PC-3 (cell line): ENCODE data around the gene GLB1L3. TPM values are rescaled to one million over a fixed set of nuclear protein-coding genes. Genes with fewer than 3 reads are reported as not detected.

Experiments
- ATAC-seq: fragments of 200-7000 bp; cut with Tn5 transposase; 2 replicates; pipeline ENCODE4 v1.9.1; 2020; ENCODE audit warnings: mild to moderate bottlenecking, moderate library complexity
- BruUV-seq: library from RNA; stranded (reverse); fragments of 400-500 nt; replicated peaks from 2 replicates; lab custom pipeline; 2021; lab: Mats Ljungman, UMichigan
- CTCF ChIA-PET: fragments of 300-600 bp; sonication (Branson Sonifier 250); formaldehyde crosslinking; loops from one replicate; lab custom pipeline; 2022; ENCODE audit warnings: antibody characterized with exemption; lab: Charles Lee
- POLR2A ChIA-PET: fragments of 300-600 bp; sonication (Branson Sonifier 250); formaldehyde crosslinking; loops from one replicate; lab custom pipeline; 2022; ENCODE audit warnings: antibody characterized with exemption; ENCODE audit not compliant: unreplicated experiment; lab: Charles Lee
- DNase-seq: peaks from one replicate; pipeline ENCODE4 v3.0.0-alpha.2; 2015
- H2AFZ ChIP-seq: fragments of 300-600 bp; sonication (generic); 2 replicates; pipeline ENCODE4 v1.6.0; 2016; ENCODE audit warnings: antibody characterized with exemption, low read length
- H3F3A ChIP-seq: fragments of 300-600 bp; sonication (generic); one replicate; pipeline ENCODE4 v1.6.0; 2017; ENCODE audit warnings: antibody characterized with exemption, low read length, control low read depth, mild to moderate bottlenecking; ENCODE audit not compliant: unreplicated experiment
- H3K27ac ChIP-seq: fragments of 300-600 bp; sonication (generic); 2 replicates; pipeline ENCODE4 v1.5.1; 2016; ENCODE audit warnings: mild to moderate bottlenecking, low read length
- H3K27me3 ChIP-seq: fragments of 300-600 bp; sonication (generic); 2 replicates; pipeline ENCODE4 v1.6.1; 2016; ENCODE audit warnings: low read length, mixed read lengths
- H3K36me3 ChIP-seq: fragments of 300-600 bp; sonication (generic); 2 replicates; pipeline ENCODE4 v1.6.1; 2016; ENCODE audit warnings: low read depth, mixed run types, low read length, mixed read lengths
- H3K4me1 ChIP-seq: fragments of 300-600 bp; sonication (generic); 2 replicates; pipeline ENCODE4 v1.5.1; 2016; ENCODE audit warnings: low read length; ENCODE audit not compliant: insufficient read depth
- H3K4me2 ChIP-seq: fragments of 300-600 bp; sonication (generic); 2 replicates; pipeline ENCODE4 v1.6.0; 2016; ENCODE audit warnings: low read length
- H3K4me3 ChIP-seq: fragments of 300-600 bp; sonication (generic); 2 replicates; pipeline ENCODE4 v1.5.1; 2016; ENCODE audit warnings: mild to moderate bottlenecking, low read length, mixed read lengths
- H3K79me2 ChIP-seq: fragments of 300-600 bp; sonication (generic); 2 replicates; pipeline ENCODE4 v1.6.1; 2017; ENCODE audit warnings: low read length, mixed read lengths
- H3K9ac ChIP-seq: fragments of 300-600 bp; sonication (generic); 2 replicates; pipeline ENCODE4 v1.6.0; 2016; ENCODE audit warnings: mild to moderate bottlenecking, low read length
- H3K9me2 ChIP-seq: fragments of 300-600 bp; sonication (generic); replicated peaks from 2 replicates; pipeline ENCODE4 v1.6.1; 2016; ENCODE audit warnings: mixed run types, low read length, mixed read lengths
- H3K9me3 ChIP-seq: fragments of 300-600 bp; sonication (generic); 2 replicates; pipeline ENCODE4 v1.6.1; 2016; ENCODE audit warnings: low read length, mixed read lengths
- H4K20me1 ChIP-seq: fragments of 300-600 bp; sonication (generic); 2 replicates; pipeline ENCODE4 v1.6.1; 2016; ENCODE audit warnings: low read length, mixed read lengths
- CTCF ChIP-seq: fragments of 300-600 bp; sonication (generic); conservative IDR thresholded peaks from 2 replicates; pipeline ENCODE4 v1.5.1; 2017; ENCODE audit warnings: antibody characterized with exemption, low read depth, mild to moderate bottlenecking, low read length
- EZH2 ChIP-seq: fragments of 300-600 bp; sonication (generic); IDR thresholded peaks from one replicate; pipeline ENCODE4 v1.6.1; 2017; ENCODE audit warnings: antibody characterized with exemption, mild to moderate bottlenecking, low read length; ENCODE audit not compliant: unreplicated experiment
- EZH2phosphoT487 ChIP-seq: fragments of 300-600 bp; sonication (generic); IDR thresholded peaks from 2 replicates; pipeline ENCODE4 v1.6.1; 2018; ENCODE audit warnings: mild to moderate bottlenecking, antibody characterized with exemption, low read length, borderline replicate concordance
- intact Hi-C: fragments of 100-400 bp; cut with micrococcal nuclease; formaldehyde crosslinking; loops from 2 replicates; pipeline ENCODE4 v1.9.0; 2023
- total RNA-seq: library from RNA; depleted of rRNA; stranded (reverse); fragments of >200 nt; gene quantifications from 2 replicates; pipeline ENCODE4 v1.2.3, GENCODE V29; 2014; rRNA removed

The GLB1L3 gene
- total RNA-seq, 1 experiment from 2014 or later, result not detected

GRCh38 chr11:134366254-134366653 is 90.1 kb downstream of the GLB1L3 start:
- Histone ChIP-seq H3K4me2 (no peak overlapping the region), H3K4me3 (no peak overlapping the region), H3K36me3 (no peaks in the 10 kb centered on the region), H3K27me3 (peaks cover 37% of the 10 kb centered on the region), H3K79me2 (no peaks in the 10 kb centered on the region), H3K27ac (no peak overlapping the region), H3K9ac (no peak overlapping the region), H3F3A (no peaks in the 10 kb centered on the region), H3K4me1 (no peaks in the 10 kb centered on the region), H4K20me1 (no peaks in the 10 kb centered on the region; the same call in 1 of the 2 replicates), H3K9me2 (no peaks in the 10 kb centered on the region), H3K9me3 (no peaks in the 10 kb centered on the region), H2AFZ (no peak overlapping the region)
- intact Hi-C loops, result no loop called here
- ChIA-PET POLR2A (no interaction called here), CTCF (no interaction called here)
- no TSS peak for BruUV-seq
- DNase-seq (no peak), ATAC-seq (no peak)
- TF ChIP-seq EZH2phosphoT487 (no peak), CTCF (no peak), EZH2 (no peak)

- Histone ChIP-seq H3F3A (no peaks in the 10 kb centered on the region), H3K36me3 (no peaks in the 10 kb centered on the region), H4K20me1 (no peaks in the 10 kb centered on the region; the same call in 1 of the 2 replicates), H2AFZ (no peak overlapping the region), H3K27ac (no peak overlapping the region), H3K4me1 (no peaks in the 10 kb centered on the region), H3K9me3 (no peaks in the 10 kb centered on the region), H3K4me2 (no peak overlapping the region), H3K27me3 (peaks cover 44% of the 10 kb centered on the region), H3K9ac (no peak overlapping the region), H3K79me2 (no peaks in the 10 kb centered on the region), H3K9me2 (no peaks in the 10 kb centered on the region), H3K4me3 (no peak overlapping the region)
- intact Hi-C loops, result no loop called here
- ATAC-seq, result no peak
- no peak for DNase-seq
- no TSS peak for BruUV-seq
- CTCF ChIA-PET, result no interaction called here
- TF ChIP-seq EZH2phosphoT487 (no peak), EZH2 (no peak), CTCF (no peak)
- POLR2A ChIA-PET, result no interaction called here
Measured at GRCh38 chr11:134367781-134368180, 91.6 kb downstream of the GLB1L3 start.

Other genes with a start within 250 kb of the GLB1L3 start
- gene JAM3, start 207.3 kb upstream of the GLB1L3 start, total RNA-seq, result 1.6 and 3.1 TPM in 2 replicates
- gene NCAPD3, start 52.4 kb upstream of the GLB1L3 start, total RNA-seq, result 74.5 and 85.0 TPM in 2 replicates
- 49.2 and 53.9 TPM in 2 replicates for gene VPS26B, start 51.7 kb upstream of the GLB1L3 start, total RNA-seq
- gene THYN1, start 23.0 kb upstream of the GLB1L3 start, total RNA-seq, result 56.2 and 56.6 TPM in 2 replicates
- 17.6 and 22.6 TPM in 2 replicates for gene ACAD8, start 22.8 kb upstream of the GLB1L3 start, total RNA-seq
- gene GLB1L2, start 55.6 kb downstream of the GLB1L3 start, total RNA-seq, result 0.62 and 1.1 TPM in 2 replicates
- not detected in 2 replicates for gene B3GAT1, start 135.9 kb downstream of the GLB1L3 start, total RNA-seq